ENCODE results near the gene ATF7. TPM values are rescaled to one million over a fixed set of nuclear protein-coding genes. Genes with fewer than 3 reads are reported as not detected.

The ATF7 gene
- total RNA-seq, 1 experiment from 2014 or later: 44.3 TPM

GRCh38 chr12:53617700-53618099, 8.5 kb downstream of the ATF7 start:
- no peak for DNase-seq (ENCODE audit: low spot score)
- peaks cover 35% of the 10 kb centered on the region for H3K4me1 ChIP-seq (ENCODE audit: insufficient read depth, low read length, poor library complexity, severe bottlenecking)
- peak overlapping the region; percentile 32 for H3K4me3 ChIP-seq (ENCODE audit: low read depth, low read length, poor library complexity, severe bottlenecking)
- POLR2A ChIA-PET (ENCODE audit: low non-redundant PET): interaction anchor here (0.7 kb wide), 1 partner anchor 425 kb away, joined by 7 read pairs; no protein-coding TSS in a partner anchor
- BruUV-seq (replicated peaks): no TSS peak
- no peaks in the 10 kb centered on the region for H3K36me3 ChIP-seq (ENCODE audit: insufficient read depth, low read length, poor library complexity, severe bottlenecking)
- TF ChIP-seq CTCF (conservative IDR thresholded peaks at IDR 0.05; ENCODE audit: low read depth, low read length): no peak
- TF ChIP-seq EZH2 (IDR thresholded peaks at IDR 0.05; ENCODE audit: borderline replicate concordance, low read depth, low read length, poor library complexity, severe bottlenecking): no peak
- peak overlapping the region; percentile 70 for H3K27ac ChIP-seq (ENCODE audit: low read depth, low read length, poor library complexity, severe bottlenecking)
- intact Hi-C loops (cut with micrococcal nuclease; ENCODE audit: unreplicated experiment): no loop called here
- no peaks in the 10 kb centered on the region for H3K9me3 ChIP-seq (ENCODE audit: low read depth, low read length, poor library complexity, severe bottlenecking)
- CTCF ChIA-PET: interaction anchor here (0.7 kb wide), 1 partner anchor 26 kb away, joined by 3 read pairs; no protein-coding TSS in a partner anchor
- no peaks in the 10 kb centered on the region for H3K27me3 ChIP-seq (replicated peaks; ENCODE audit: insufficient read depth, low read depth, low read length, poor library complexity)

- CTCF ChIA-PET: no interaction called here
- peak overlapping the region; percentile 42 for H3K27ac ChIP-seq (ENCODE audit: low read depth, low read length, poor library complexity, severe bottlenecking)
- H3K36me3 ChIP-seq (ENCODE audit: insufficient read depth, low read length, poor library complexity, severe bottlenecking): no peaks in the 10 kb centered on the region
- no TSS peak for BruUV-seq (replicated peaks)
- intact Hi-C loops (cut with micrococcal nuclease; ENCODE audit: unreplicated experiment): no loop called here
- peaks cover 35% of the 10 kb centered on the region for H3K4me1 ChIP-seq (ENCODE audit: insufficient read depth, low read length, poor library complexity, severe bottlenecking)
- TF ChIP-seq CTCF (conservative IDR thresholded peaks at IDR 0.05; ENCODE audit: low read depth, low read length) (no peak), EZH2 (IDR thresholded peaks at IDR 0.05; ENCODE audit: borderline replicate concordance, low read depth, low read length, poor library complexity, severe bottlenecking) (no peak)
- no peaks in the 10 kb centered on the region for H3K27me3 ChIP-seq (replicated peaks; ENCODE audit: insufficient read depth, low read depth, low read length, poor library complexity)
- DNase-seq (ENCODE audit: low spot score): no peak
- POLR2A ChIA-PET (ENCODE audit: low non-redundant PET): interaction anchor here (0.7 kb wide), 1 partner anchor 424 kb away, joined by 7 read pairs; no protein-coding TSS in a partner anchor
- H3K9me3 ChIP-seq (ENCODE audit: low read depth, low read length, poor library complexity, severe bottlenecking): no peaks in the 10 kb centered on the region
- H3K4me3 ChIP-seq (ENCODE audit: low read depth, low read length, poor library complexity, severe bottlenecking): no peak overlapping the region
Observed at GRCh38 chr12:53616950-53617349, 9.2 kb downstream of the ATF7 start.

- POLR2A ChIA-PET (ENCODE audit: low non-redundant PET): interaction anchor here (0.6 kb wide), 1 partner anchor 76 kb away, joined by 7 read pairs; no protein-coding TSS in a partner anchor
Observed at GRCh38 chr12:53613821-53614220, 12.4 kb downstream of the ATF7 start.

More at GRCh38 chr12:53613821-53614220, 12.4 kb downstream of the ATF7 start:
- Histone ChIP-seq H3K4me1 (ENCODE audit: insufficient read depth, low read length, poor library complexity, severe bottlenecking) (peaks cover 29% of the 10 kb centered on the region), H3K9me3 (ENCODE audit: low read depth, low read length, poor library complexity, severe bottlenecking) (no peaks in the 10 kb centered on the region), H3K27me3 (replicated peaks; ENCODE audit: insufficient read depth, low read depth, low read length, poor library complexity) (no peaks in the 10 kb centered on the region), H3K4me3 (ENCODE audit: low read depth, low read length, poor library complexity, severe bottlenecking) (no peak overlapping the region), H3K36me3 (ENCODE audit: insufficient read depth, low read length, poor library complexity, severe bottlenecking) (no peaks in the 10 kb centered on the region), H3K27ac (ENCODE audit: low read depth, low read length, poor library complexity, severe bottlenecking) (peak overlapping the region; percentile 61)
- intact Hi-C loops (cut with micrococcal nuclease; ENCODE audit: unreplicated experiment): no loop called here
- no peak for DNase-seq (ENCODE audit: low spot score)
- no peak for TF ChIP-seq EZH2 (IDR thresholded peaks at IDR 0.05; ENCODE audit: borderline replicate concordance, low read depth, low read length, poor library complexity, severe bottlenecking)
- TF ChIP-seq CTCF (conservative IDR thresholded peaks at IDR 0.05; ENCODE audit: low read depth, low read length): no peak
- no TSS peak for BruUV-seq (replicated peaks)
- CTCF ChIA-PET: no interaction called here
